Measurements from ENCODE around the gene ZSWIM9. TPM values are rescaled to one million over a fixed set of nuclear protein-coding genes. Genes with fewer than 3 reads are reported as not detected.

The ZSWIM9 gene
- total and polyA plus RNA-seq, 8 donors, result 1.3 to 28.0 (median 3.8) TPM

DNA sequence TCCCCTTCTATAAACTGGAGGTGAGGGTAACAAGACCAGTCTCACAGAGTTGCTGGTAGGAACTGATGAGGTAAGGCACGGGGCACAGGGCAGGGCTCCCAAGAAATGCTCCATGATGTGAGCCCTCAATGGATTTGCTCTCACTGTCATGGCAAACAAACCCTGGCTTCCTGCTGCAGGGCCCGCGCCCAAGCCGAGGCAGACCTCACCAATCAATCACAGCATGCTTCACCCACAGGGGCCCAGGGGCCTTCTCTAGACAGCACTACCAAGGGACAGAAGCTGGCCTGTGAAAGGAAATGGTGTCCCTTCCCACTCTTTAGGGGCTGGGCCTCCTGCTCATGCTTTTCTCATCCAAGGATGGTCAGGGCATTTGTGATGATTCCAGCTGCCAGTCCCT is 33.9 kb upstream of the ZSWIM9 start:
- H3K27ac ChIP-seq, result no peak overlapping the region
- 86 to 96% (median 93%) methylated on average over 4 of the region's 4 CpGs for WGBS, 5 donors
- intact Hi-C loops (cut with DNase I; ENCODE audit: low total_unique reads), result no loop called here
- H3K4me1 ChIP-seq, result no peaks in the 10 kb centered on the region
- no peaks in the 10 kb centered on the region for H3K9me3 ChIP-seq
- no peaks in the 10 kb centered on the region for H3K27me3 ChIP-seq
- DNase-seq, result no peak
- peaks cover 0 to 70% (median 40%) of the 10 kb centered on the region in 4 donors for H3K36me3 ChIP-seq
- TF ChIP-seq, protein P1, sequence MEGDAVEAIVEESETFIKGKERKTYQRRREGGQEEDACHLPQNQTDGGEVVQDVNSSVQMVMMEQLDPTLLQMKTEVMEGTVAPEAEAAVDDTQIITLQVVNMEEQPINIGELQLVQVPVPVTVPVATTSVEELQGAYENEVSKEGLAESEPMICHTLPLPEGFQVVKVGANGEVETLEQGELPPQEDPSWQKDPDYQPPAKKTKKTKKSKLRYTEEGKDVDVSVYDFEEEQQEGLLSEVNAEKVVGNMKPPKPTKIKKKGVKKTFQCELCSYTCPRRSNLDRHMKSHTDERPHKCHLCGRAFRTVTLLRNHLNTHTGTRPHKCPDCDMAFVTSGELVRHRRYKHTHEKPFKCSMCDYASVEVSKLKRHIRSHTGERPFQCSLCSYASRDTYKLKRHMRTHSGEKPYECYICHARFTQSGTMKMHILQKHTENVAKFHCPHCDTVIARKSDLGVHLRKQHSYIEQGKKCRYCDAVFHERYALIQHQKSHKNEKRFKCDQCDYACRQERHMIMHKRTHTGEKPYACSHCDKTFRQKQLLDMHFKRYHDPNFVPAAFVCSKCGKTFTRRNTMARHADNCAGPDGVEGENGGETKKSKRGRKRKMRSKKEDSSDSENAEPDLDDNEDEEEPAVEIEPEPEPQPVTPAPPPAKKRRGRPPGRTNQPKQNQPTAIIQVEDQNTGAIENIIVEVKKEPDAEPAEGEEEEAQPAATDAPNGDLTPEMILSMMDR (IDR thresholded peaks at IDR 0.05), result no peak
- TF ChIP-seq POLR2A (IDR thresholded peaks at IDR 0.05) (no peak), POLR2AphosphoS5 (IDR thresholded peaks at IDR 0.05) (no peak), EP300 (IDR thresholded peaks at IDR 0.05) (no peak)
- H3K4me3 ChIP-seq, result no peak overlapping the region

DNA sequence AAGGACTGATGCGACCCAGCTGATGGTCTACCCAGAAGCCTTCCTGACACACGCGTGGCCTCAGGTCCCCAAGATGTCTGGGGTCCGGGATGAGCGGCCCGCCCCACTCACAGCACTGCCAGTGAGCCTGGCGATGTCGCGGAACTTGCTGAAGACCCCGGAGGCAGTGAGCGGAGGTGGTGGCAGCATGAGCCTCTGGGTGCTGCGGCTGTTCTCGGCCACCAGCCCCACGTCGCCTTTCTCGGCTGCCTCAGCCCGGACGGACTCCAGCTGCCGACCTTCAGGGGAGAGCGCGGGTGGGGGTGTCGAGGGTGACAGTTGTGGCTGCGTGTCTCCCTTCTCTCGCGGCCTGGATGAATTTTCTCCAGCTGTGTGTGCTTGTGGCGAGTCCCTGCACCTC is 33.1 kb upstream of the ZSWIM9 start:
- 90 to 95% (median 94%) methylated on average over 7 to 26 of the region's 26 CpGs for WGBS, 5 donors
- TF ChIP-seq, protein P1 (IDR thresholded peaks at IDR 0.05), result no peak
- TF ChIP-seq POLR2A (IDR thresholded peaks at IDR 0.05) (no peak), POLR2AphosphoS5 (IDR thresholded peaks at IDR 0.05) (no peak), EP300 (IDR thresholded peaks at IDR 0.05) (no peak)
- Histone ChIP-seq H3K27me3 (no peaks in the 10 kb centered on the region), H3K9me3 (no peaks in the 10 kb centered on the region), H3K36me3 (peaks cover 0 to 67% (median 34%) of the 10 kb centered on the region in 4 donors), H3K27ac (no peak overlapping the region), H3K4me3 (no peak overlapping the region), H3K4me1 (no peaks in the 10 kb centered on the region)
- intact Hi-C loops (cut with DNase I; ENCODE audit: low total_unique reads), result no loop called here
- no peak for DNase-seq

DNA sequence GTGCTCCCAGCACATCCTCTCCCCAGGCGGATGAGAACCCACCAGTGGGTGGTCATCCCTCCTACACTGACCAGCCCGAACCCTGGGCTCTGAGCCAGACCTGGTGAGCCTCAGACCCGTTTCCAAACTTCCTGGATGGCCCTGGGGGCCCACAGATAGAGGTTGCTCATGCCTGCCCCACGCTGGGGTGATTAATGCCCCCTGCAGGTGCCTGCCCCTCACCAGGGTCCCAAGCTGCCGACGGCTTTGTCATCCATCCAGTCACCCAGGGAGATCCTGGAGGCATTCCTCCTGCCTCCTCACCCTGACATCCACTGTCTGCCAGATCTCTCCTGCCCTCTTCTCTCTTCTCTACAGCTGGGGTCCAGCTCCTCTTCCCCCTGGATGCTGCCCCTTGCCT is 31.4 kb upstream of the ZSWIM9 start:
- Histone ChIP-seq H3K4me1 (no peaks in the 10 kb centered on the region), H3K9me3 (no peaks in the 10 kb centered on the region), H3K27ac (no peak overlapping the region), H3K4me3 (no peak overlapping the region), H3K36me3 (peaks cover 0 to 64% (median 37%) of the 10 kb centered on the region in 4 donors), H3K27me3 (no peaks in the 10 kb centered on the region)
- WGBS, 5 donors, result 73 to 85% (median 75%) methylated on average over 2 to 6 of the region's 6 CpGs
- intact Hi-C loops (cut with DNase I; ENCODE audit: low total_unique reads), result no loop called here
- no peak for DNase-seq
- TF ChIP-seq EP300 (IDR thresholded peaks at IDR 0.05) (no peak), POLR2A (IDR thresholded peaks at IDR 0.05) (no peak), POLR2AphosphoS5 (IDR thresholded peaks at IDR 0.05) (no peak)
- TF ChIP-seq, protein P1 (IDR thresholded peaks at IDR 0.05), result no peak

DNA sequence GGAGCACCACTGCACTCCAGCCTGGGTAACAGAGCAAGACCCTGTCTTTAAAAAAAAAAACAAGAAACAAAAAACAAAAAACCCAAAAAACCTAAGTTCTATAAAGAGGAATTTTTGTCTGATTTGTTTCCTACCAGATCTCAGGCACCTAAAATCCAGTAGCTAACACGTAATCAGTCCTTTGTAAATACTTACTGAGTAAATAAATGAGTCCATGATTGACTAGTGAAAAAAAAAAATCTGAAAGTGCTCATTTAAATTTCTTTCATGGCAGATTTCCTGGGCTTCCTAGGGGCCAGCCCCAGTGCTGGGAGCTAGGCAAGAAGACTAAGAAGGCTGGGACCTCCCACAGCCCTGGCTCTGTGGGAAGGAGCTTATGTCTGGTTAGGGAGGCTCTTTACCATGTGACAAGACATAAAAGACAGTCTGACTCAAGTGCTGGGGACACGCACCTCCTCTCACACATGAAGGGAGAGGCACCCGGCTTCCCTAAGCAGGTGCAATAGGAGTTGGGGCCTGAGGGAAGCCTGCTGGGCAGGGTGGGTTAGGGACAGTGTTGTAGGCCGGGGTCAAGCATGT is 22.8 kb upstream of the ZSWIM9 start:
- intact Hi-C loops (cut with DNase I; ENCODE audit: low total_unique reads), result no loop called here
- Histone ChIP-seq H3K27ac (no peak overlapping the region), H3K9me3 (no peaks in the 10 kb centered on the region), H3K4me3 (no peak overlapping the region), H3K27me3 (no peaks in the 10 kb centered on the region), H3K4me1 (peaks cover 0 to 8% (median 1%) of the 10 kb centered on the region in 4 donors), H3K36me3 (peaks cover 10 to 79% (median 60%) of the 10 kb centered on the region in 4 donors)
- DNase-seq, result no peak
- 58 to 81% (median 69%) methylated on average over 4 of the region's 4 CpGs for WGBS, 5 donors
- TF ChIP-seq POLR2A (IDR thresholded peaks at IDR 0.05) (no peak), EP300 (IDR thresholded peaks at IDR 0.05) (no peak), POLR2AphosphoS5 (IDR thresholded peaks at IDR 0.05) (no peak)
- TF ChIP-seq, protein P1 (IDR thresholded peaks at IDR 0.05), result no peak
